Measurements from ENCODE around the gene TSN. TPM values are rescaled to one million over a fixed set of nuclear protein-coding genes. Genes with fewer than 3 reads are reported as not detected.

TSN gene
- total and polyA plus RNA-seq, 9 of the 15 experiments (the other 6 are each of a cell fraction or from before 2014, with no cell fraction given): 63.2 to 152 (median 95.2) TPM

GRCh38 chr2:121755237-121756111, at the start of gene TSN (continued):
- TF ChIP-seq, protein P1, sequence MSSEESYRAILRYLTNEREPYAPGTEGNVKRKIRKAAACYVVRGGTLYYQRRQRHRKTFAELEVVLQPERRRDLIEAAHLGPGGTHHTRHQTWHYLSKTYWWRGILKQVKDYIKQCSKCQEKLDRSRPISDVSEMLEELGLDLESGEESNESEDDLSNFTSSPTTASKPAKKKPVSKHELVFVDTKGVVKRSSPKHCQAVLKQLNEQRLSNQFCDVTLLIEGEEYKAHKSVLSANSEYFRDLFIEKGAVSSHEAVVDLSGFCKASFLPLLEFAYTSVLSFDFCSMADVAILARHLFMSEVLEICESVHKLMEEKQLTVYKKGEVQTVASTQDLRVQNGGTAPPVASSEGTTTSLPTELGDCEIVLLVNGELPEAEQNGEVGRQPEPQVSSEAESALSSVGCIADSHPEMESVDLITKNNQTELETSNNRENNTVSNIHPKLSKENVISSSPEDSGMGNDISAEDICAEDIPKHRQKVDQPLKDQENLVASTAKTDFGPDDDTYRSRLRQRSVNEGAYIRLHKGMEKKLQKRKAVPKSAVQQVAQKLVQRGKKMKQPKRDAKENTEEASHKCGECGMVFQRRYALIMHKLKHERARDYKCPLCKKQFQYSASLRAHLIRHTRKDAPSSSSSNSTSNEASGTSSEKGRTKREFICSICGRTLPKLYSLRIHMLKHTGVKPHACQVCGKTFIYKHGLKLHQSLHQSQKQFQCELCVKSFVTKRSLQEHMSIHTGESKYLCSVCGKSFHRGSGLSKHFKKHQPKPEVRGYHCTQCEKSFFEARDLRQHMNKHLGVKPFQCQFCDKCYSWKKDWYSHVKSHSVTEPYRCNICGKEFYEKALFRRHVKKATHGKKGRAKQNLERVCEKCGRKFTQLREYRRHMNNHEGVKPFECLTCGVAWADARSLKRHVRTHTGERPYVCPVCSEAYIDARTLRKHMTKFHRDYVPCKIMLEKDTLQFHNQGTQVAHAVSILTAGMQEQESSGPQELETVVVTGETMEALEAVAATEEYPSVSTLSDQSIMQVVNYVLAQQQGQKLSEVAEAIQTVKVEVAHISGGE (CRISPR knock-in tag; IDR thresholded peaks at IDR 0.05): peak in 1 of 3 experiments; percentile 57; a peak in 1 of 6 replicates
- TF ChIP-seq SNIP1 (IDR thresholded peaks at IDR 0.05; ENCODE audit: low read depth) (no peak), CAMTA2 (CRISPR knock-in tag; conservative IDR thresholded peaks at IDR 0.05) (no peak), GABPA (tag; conservative IDR thresholded peaks at IDR 0.05; ENCODE audit: low read depth) (peak; percentile 35; the same call in 1 of the 2 replicates), ZNF785 (CRISPR knock-in tag; IDR thresholded peaks at IDR 0.05) (no peak), STAG1 (CRISPR knock-in tag; IDR thresholded peaks at IDR 0.05; ENCODE audit: borderline replicate concordance) (no peak), RBM39 (optimal IDR thresholded peaks at IDR 0.05; ENCODE audit: low read depth, low read length) (no peak), SMC3 (conservative IDR thresholded peaks at IDR 0.05; ENCODE audit: insufficient read depth, low read depth, low read length) (peak; percentile 33), ZBTB7A (IDR thresholded peaks at IDR 0.05; ENCODE audit: borderline replicate concordance, control insufficient read depth, low read depth, low read length) (0 out of 2 replicates have a peak, but pooled peaks have one; percentile 18), SAFB (IDR thresholded peaks at IDR 0.05; ENCODE audit: borderline replicate concordance, low read depth, low read length) (no peak), ZSCAN32 (CRISPR knock-in tag; IDR thresholded peaks at IDR 0.05) (no peak), GATAD2B (IDR thresholded peaks at IDR 0.05; ENCODE audit: borderline replicate concordance) (no peak), MYNN (IDR thresholded peaks at IDR 0.05) (no peak), MYNN (CRISPR knock-in tag; IDR thresholded peaks at IDR 0.05) (no peak), CTCF (IDR thresholded peaks at IDR 0.05 in 2 of 3, conservative IDR thresholded peaks at IDR 0.05 in 1 of 3; ENCODE audit: insufficient read depth in 2 of 3, low read depth in 1 of 3, low read length in 3 of 3) (no peak), CHD1 (IDR thresholded peaks at IDR 0.05; ENCODE audit: low read length) (peak; percentile 45)
- TF ChIP-seq, protein P2, sequence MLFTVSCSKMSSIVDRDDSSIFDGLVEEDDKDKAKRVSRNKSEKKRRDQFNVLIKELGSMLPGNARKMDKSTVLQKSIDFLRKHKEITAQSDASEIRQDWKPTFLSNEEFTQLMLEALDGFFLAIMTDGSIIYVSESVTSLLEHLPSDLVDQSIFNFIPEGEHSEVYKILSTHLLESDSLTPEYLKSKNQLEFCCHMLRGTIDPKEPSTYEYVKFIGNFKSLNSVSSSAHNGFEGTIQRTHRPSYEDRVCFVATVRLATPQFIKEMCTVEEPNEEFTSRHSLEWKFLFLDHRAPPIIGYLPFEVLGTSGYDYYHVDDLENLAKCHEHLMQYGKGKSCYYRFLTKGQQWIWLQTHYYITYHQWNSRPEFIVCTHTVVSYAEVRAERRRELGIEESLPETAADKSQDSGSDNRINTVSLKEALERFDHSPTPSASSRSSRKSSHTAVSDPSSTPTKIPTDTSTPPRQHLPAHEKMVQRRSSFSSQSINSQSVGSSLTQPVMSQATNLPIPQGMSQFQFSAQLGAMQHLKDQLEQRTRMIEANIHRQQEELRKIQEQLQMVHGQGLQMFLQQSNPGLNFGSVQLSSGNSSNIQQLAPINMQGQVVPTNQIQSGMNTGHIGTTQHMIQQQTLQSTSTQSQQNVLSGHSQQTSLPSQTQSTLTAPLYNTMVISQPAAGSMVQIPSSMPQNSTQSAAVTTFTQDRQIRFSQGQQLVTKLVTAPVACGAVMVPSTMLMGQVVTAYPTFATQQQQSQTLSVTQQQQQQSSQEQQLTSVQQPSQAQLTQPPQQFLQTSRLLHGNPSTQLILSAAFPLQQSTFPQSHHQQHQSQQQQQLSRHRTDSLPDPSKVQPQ (CRISPR knock-in tag; IDR thresholded peaks at IDR 0.05; ENCODE audit: borderline replicate concordance): no peak
